ELR (cell line): ENCODE results near the gene MRC2.
"Not testable (repeated sequence)": the region's sequence is repeated elsewhere in the genome, so short reads cannot be mapped to it uniquely, and the experiment has no call there.

ENCODE experiments used
- DNase-seq: peaks from one replicate; pipeline ENCODE4 v3.0.0-alpha.2; 2015; ENCODE audit warnings: low read depth

The MRC2 gene

DNA sequence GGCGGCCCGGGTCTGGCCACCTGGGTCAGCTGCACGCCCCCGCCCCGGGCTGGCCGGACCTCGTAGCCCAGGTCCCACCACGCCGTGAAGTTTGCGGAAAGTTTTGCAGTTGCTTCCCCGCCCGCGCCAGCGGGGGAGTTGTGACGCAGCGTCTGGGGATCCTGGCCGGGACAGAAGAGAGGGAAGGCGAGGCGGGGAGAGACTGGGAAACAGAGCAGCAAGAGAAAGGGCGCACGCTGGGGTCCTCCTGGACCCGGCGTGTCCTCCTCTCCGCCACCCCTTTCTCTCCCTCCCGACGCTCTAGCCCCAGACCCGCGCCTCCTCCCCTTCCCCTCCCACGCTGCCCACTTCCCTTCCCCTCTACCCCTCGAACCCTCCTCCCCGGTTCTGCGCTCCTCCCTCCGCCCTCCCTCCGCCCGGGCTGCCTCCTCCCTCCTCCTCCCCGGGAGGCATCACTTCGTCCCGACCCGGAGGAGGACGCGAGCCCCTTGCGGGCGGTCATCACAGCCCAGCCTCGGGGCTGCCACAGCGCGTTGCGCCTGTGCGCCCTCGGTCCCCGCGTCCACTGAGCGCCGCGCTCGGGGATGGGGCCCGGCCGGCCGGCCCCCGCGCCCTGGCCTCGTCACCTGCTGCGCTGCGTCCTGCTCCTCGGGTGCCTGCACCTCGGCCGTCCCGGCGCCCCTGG lies at the start of gene MRC2:
TSS of gene MRC2 (plus strand) at position 452 of the 685 bp plus-strand sequence. CDS start at position 585, 133 bp downstream.
- DNase-seq = peak; percentile 87

- DNase-seq = no peak
These were observed 48.5 kb upstream of the MRC2 start for GRCh38 chr17:62578757-62579487.

GRCh38 chr17:62580947-62581346 lies 46.5 kb upstream of the MRC2 start:
- no peak for DNase-seq

DNA sequence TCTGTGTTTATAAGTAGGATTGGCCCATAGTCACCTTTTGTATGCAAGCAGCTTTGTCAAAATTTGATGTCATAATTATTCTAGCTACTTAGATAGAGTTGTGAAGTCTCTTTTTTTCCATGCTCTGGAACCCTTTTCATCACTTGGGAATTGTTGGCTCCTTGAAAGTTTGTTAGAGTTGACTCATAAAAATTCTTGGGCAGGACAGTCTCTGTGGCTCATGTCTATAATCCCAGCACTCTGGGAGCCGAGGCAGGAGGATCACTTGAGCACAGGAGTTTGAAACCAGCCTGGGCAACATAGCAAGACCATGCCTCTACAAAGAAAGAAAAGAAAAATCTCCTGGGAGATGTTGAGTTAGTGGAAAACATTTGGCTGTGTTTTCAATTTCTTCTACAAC lies 45.7 kb upstream of the MRC2 start:
- peak; percentile 38 for DNase-seq

- DNase-seq = no peak
These were observed 39.9 kb upstream of the MRC2 start for GRCh38 chr17:62587554-62587953.

DNA sequence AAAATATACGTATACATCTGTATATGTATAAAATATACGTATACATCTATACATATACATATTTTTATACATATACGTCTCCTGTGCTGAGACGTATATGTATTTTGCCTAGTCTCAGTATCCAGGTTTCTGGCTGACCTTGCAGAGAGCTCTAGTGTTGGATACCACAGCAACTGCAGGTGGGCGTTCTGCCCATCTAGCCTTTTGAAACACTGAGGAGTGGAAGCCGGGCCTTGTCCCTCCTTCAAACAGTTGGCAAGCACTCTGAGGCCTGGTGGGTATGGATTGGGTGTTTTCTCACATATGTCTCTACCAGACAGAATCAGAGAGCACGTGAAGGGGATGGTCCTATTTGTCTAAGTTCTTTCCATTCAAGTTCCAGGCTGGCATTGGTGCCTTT lies 39.4 kb upstream of the MRC2 start:
- DNase-seq = no peak

DNA sequence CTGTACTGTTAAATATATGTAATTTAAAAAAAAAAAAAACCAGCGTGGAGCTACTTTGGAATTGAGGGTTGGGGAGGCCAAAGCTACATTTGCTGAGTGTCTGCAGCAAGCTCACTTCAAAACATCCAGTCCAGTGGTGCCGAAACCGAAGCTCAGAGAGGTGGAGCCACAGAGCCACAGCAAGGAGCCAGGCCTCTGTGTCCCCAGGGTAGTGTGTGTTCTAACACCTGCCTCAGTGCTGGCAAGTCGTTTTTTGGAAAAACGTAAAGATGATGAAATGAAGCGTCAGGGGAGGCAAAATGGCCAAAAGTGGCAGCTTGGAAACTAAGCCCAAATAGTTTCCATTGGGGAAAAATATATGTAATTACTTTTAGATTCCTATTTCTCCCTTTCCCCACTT lies 36.1 kb upstream of the MRC2 start:
- DNase-seq = no peak

DNA sequence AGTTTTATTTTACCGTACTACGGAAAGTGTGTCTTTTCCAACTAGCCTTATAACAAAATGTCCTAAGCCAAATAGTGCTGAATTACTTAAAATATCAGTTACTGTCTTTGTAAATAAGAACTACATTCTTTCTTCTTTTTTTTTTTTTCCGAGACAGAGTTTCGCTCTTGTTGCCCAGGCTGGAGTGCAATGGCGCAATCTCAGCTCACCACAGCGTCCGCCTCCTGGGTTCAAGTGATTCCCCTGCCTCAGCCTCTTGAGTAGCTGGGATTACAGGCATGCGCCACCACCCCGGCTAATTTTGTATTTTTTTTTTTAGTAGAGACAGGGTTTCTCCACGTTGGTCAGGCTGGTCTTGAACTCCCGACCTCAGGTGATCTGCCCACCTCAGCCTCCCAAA lies 35.6 kb upstream of the MRC2 start:
- not testable (repeated sequence) for DNase-seq

GRCh38 chr17:62592341-62593099 lies 35.0 kb upstream of the MRC2 start:
- peak; percentile 34 for DNase-seq

DNA sequence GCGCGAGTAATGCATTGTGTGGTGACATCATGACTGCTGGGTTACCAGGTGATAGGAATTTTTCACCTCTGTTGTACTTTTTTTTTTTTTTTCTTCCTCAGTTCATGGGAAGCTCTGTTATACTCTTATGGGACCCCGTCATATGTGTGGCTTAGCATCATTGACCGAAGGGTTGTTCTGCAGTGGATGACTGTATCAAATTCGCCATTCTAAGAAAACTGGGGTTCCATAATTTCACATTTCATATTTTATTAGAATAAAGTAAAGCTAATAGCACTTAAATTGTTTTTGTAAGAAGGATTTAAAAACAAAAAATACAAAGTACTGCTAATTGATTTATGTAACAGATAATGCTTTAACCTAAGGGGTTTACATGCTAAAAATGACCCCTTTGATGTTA lies 32.0 kb upstream of the MRC2 start:
- peak; percentile 41 for DNase-seq

DNA sequence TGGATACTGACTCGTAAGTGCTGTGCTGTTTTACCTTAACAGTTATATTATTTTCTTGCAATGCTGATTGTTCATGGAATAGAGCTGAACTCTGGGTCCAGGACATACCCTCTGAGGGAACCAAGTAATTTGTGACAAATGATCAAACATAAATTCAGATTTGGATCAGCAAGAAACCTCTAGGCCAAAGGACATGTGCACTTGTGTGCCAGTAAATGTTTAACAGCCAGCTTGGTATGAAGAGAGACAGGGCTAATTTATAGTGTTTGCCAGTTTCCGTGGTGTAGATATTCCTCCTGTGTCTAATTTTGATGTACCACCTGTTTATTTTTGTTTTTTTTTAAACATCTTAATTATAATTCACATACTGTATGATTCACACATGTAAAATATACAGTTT lies 30.8 kb upstream of the MRC2 start:
- no peak for DNase-seq

GRCh38 chr17:62597150-62597549 lies 30.3 kb upstream of the MRC2 start:
- no peak for DNase-seq

DNA sequence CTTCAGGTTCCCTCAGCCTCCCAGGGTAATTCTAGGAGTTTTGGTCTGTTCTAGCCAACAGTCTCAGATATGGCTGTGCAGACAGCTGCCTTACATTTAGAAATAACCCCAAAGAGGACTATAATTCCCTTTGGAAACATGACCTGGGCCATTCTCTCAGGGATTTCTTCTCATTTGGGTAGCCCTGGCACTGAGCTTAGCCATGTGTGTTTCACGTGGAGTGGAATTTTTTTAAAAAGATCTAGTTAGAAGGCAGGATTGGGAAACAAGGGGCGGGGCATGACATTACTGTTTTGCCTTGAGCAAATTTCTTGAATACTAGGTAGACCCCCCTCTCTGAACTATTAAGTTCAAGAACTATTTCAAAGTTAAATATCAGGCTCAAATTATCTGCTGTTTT lies 29.6 kb upstream of the MRC2 start:
- peak; percentile 29 for DNase-seq

GRCh38 chr17:62599964-62600657 lies 27.4 kb upstream of the MRC2 start:
- DNase-seq = no peak

DNA sequence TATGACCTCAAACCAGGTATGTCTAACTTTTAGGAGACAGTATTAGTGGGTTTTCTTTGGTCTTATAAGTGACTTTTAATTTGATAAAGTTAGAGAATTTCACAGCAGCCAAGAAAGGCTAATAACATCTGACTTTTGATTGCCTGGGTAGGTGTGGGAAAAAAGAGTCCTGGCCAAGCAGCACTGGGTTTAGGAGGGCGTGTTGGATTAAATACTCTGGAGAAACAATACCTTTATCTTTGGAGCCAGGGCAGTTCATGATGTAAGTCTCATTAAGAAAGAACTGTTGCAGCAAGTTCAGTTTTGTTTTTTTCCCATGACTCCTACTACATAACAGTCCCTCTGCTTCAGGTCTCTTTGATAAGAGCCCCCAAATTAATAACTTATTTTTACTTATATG lies 26.7 kb upstream of the MRC2 start:
- DNase-seq = no peak

GRCh38 chr17:62601471-62601870 lies 26.0 kb upstream of the MRC2 start:
- no peak for DNase-seq

GRCh38 chr17:62603783-62604182 lies 23.7 kb upstream of the MRC2 start:
- DNase-seq = not testable (repeated sequence)

- DNase-seq = no peak
These were observed 21.9 kb upstream of the MRC2 start for GRCh38 chr17:62605588-62605987.

GRCh38 chr17:62611292-62611691 lies 16.2 kb upstream of the MRC2 start:
- no peak for DNase-seq

DNA sequence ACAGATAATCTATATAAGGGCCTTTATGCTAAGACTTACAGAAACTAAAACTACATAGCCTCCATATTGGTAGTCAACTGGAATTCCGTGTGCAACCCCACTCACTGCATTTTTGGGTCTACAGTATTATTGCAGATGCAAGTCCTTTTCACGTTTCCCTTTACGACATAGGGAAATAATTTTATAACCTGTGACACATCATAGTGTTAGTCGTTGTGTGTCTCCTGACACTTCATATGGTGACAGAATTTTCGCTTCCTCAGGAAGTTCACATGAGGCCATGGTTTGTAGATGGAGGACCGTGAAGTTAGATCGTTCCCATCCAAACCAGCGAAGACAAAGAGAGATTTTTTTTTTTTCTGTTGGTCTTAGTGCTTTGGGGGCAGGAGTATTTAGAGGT lies 15.7 kb upstream of the MRC2 start:
- DNase-seq = no peak

DNA sequence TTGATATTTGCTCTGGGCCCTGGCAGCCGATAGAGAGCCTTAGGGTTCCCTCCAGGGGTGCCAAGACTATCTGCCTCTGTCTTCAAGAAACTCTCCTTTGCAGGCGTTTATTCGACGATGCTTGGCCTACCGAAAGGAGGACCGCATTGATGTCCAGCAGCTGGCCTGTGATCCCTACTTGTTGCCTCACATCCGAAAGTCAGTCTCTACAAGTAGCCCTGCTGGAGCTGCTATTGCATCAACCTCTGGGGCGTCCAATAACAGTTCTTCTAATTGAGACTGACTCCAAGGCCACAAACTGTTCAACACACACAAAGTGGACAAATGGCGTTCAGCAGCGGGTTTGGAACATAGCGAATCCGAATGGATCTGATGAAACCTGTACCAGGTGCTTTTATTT lies 15.2 kb upstream of the MRC2 start:
- DNase-seq = not testable (repeated sequence)

DNA sequence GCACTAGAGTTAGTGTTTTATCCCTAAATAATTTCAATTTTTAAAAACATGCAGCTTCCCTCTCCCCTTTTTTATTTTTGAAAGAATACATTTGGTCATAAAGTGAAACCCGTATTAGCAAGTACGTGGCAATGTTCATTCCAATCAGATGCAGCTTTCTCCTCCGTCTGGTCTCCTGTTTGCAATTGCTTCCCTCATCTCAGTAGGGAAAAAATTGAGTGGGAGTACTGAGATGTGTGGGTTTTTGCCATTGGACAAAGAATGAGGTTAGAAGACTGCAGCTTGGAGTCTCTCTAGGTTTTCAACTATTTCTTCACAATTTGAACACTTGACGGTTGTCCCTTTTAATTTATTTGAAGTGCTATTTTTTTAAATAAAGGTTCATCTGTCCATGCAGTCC lies 14.4 kb upstream of the MRC2 start:
- DNase-seq = not testable (repeated sequence)
